NCI-H748 treated with DMSO at 0.1 percent for 48 hours (cell line): ENCODE data around the gene TP63.
A peak's percentile ranks its signal among the peaks of the same experiment; 100 is the strongest.
"Not testable (repeated sequence)": the region's sequence is repeated elsewhere in the genome, so short reads cannot be mapped to it uniquely, and the experiment has no call there.

Experiments used
- DNase-seq: peaks from one replicate; lab custom pipeline; 2025; lab: John Stamatoyannopoulos, UW

Gene TP63

DNA sequence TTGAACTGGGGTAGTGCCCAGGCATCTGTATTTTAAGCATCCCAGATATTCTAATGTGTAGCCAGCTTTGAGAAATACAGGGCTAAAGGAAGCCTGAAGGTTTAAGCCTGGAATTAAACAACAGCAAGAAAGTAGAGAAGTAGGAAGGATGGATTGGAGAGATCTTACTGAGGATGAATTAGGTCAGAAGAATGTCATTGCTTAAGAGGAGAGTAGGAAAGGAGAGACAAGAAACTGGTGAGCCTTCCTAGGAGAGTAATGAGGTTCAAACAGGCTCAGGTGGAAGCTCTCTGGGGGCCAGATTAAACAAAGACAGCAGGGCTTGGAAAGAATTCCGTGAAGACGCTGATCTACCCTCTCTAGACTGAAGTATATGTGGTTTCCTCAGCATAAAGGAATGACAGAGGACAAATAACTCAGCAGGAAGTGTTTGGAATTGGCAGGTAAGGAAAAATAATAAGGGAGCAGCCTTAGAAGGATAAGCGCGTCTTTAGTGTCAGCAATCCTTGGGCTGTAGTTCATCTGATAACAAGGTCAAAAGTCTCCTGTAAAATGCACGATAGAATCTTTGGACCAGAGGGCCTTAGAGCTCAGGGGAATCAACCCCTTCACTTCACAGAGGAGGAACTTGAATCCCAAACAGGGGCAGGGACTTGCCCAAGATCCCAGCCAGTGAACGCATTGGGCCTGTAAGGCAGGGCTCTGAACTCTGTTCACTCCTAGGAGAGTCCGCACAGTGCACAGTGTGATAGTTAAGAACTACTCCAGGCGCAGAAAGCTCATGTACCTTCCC is 90.9 kb downstream of the TP63 start:
- no peak for DNase-seq

DNA sequence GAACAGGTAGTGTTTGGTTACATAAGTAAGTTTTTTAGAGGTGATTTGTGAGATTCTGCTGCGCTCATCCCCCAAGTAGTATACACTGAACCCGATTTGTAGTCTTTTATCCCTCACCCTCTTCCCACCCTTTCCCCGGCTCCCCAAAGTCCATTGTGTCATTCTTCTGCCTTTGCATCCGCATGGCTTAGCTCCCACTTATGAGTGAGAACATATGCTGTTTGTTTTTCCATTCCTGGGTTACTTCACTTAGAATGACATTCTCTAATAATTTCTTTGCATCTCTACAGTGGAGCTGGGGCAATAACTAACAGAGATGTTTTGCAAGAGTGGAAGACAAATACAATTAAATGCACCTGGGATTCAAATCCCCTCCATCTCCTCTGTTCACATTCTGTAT is 93.2 kb downstream of the TP63 start:
- peak; percentile 6 for DNase-seq

DNA sequence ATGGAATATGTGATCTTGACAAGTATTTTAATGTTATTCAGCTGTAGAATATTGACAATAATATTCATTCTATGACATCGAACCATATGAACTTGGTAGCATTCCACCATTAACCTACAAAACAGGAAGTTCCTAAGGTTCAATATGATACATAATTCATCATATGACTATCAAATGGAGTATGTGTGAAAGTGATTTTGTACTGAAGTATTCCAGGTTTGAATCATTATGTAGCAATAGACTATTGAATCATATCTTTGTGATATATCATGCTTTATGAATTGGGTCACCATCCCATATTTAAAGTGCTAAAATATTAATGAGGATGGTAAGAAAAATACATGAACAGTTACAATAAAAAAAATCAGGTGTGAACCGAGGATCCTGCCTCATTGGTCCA is 95.1 kb downstream of the TP63 start:
- DNase-seq = no peak

DNA sequence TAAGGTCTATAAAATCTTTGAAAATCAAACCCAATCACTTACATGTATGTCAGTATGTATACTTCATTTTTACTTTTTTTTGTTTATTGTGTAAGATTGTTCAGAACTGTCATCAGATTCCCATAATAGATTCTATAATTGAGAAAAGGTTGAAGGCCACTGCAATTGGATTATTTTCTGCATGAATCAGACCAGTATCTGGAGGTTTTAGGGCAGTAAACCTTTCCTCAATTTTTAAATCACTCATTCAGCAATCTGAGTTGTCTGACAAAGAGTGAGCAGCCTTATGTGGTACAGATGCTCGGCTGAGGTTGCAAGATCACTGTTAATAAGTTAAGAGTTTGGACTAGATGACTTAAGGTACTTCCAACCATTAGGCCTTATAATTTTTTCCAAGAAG is 96.0 kb downstream of the TP63 start:
- no peak for DNase-seq

DNA sequence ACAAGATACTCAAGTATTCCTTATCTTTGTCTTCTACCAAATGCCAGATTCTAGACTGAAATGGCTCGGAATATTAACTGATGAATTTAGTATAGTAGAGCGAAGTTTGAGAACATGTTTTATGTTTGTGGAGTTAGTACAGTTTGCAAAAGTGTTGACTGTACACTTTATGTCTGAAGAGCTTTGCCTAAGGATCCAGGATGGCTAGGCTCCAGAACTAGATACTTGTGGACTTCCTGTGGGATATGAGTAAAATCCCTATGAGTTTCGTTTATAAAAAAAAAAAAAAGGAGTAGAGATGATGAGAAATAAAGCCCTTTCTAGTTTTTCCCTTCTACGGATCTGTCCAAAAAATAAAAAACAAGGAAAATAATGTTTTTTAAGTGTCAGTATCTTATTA is 96.7 kb downstream of the TP63 start:
- no peak for DNase-seq

DNA sequence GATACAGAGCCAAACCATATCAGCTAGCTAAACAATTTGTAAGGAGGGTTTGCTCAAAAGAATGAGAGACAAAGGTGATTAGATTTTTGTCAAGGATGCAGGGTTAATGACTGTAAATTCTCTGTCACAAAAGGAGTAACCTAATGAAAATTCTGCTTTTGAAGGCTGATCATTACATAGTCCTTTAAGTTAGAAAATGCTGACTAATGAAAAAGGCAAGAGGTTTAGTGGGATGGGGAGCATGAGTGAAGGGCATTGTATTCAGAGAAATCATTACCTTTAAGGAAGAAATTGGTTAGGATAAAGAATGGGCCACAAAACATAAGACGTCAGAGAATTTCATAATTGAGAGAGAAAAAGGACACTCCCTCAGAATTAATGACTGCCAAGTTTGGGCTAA is 97.7 kb downstream of the TP63 start:
- DNase-seq = no peak

DNA sequence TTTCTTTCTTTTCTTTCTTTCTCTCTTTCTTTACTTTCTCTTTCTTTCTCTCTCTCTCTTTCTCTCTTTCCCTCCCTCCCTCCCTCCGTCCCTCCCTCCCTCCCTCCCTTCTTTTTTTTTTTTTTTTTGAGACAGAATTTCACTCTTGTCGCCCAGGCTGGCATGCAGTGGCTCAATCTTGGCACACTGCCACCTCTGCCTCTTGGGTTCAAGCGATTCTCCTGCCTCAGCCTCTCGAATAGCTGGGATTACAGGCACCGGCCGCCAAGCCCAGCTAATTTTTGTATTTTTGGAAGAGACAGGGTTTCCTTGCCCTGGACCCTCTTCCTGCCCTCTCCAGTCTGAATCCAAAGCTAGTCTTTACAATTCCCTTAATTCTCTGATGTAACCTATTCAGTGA is 102.9 kb downstream of the TP63 start:
- DNase-seq = no peak

DNA sequence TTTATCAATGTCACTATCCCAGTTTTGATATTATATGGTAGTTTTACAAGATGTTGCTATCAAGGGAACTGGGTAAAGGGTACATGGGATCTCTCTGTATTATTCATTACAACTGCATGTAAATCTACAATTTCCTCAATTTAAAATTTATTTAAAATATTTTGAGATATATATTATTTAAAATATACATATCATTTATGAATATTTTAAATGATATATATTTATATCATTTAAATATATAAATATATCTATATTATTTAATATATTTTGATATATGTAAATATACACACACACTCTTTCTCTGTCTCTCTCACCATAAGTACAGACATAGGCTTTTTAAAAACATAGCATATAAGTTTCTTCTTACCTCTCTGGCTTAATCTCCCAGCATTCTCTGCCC is 104.7 kb downstream of the TP63 start:
- no peak for DNase-seq

DNA sequence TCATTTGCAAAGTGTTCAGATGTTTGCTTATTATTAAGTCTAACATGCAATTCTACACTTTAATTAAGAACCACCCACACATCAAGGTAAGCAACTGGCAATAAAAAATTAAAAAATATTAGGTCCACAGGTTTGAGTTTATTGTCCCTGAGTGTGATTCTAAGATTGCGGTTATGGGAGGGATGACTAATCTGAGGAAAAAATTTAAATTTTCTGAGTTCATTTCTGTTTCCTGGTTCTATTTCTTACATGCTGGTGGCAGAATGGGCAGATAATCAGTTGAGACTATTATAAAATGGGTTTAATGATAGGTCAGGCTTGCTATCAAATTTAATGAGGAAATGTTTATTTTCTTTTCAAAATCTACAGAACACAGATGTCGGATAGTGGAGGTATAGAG is 105.9 kb downstream of the TP63 start:
- no peak for DNase-seq

DNA sequence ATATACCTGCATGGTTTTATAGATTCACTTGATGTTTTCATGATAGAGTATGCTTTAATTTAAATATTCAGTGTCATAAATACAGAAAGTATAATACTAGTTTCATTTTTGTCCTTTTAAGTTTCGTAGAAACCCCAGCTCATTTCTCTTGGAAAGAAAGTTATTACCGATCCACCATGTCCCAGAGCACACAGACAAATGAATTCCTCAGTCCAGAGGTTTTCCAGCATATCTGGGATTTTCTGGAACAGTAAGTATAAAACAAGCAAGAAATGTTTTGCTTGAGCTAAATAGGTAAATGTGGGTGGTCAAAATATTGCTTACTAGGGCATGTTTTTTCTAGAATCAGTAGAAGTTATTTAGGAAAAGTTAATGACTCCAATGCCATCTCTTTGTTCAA is 106.4 kb downstream of the TP63 start:
- DNase-seq = no peak

DNA sequence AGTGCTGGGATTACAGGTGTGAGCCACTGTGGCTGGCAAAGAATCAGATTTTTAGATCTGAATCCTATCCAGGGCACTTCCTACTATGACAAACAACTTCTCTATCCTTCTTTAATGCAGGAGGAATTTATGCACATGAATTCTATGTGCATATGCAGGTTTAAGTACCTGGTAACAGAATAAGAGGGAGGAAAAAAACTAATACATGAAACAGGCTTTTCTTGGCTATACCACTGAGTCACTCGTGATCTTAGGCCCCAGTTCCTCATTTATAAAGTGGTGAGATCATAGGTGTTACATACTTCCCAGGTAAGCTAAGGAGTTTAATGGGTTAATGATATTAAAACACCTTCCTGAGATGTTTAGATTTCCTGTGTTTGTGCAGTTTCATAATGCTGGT is 108.2 kb downstream of the TP63 start:
- no peak for DNase-seq

DNA sequence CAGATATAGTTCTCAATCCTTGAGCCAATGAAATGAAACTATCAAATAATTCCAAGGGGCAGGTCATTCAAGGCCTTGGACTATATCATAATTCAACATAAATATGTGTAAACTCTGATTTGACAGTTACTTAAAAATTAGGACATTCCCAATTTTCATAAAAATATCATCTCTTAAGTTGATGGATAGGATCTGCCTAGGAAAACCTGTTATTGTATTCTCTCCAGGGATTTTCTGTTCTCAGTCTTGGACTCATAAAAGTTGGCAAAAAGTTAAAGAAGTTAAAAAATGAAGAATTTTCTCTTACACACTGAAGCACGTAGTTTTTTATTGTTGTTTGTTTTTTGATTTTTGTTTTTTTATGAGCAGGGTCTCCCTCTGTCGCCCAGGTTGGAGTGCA is 109.0 kb downstream of the TP63 start:
- DNase-seq = no peak

DNA sequence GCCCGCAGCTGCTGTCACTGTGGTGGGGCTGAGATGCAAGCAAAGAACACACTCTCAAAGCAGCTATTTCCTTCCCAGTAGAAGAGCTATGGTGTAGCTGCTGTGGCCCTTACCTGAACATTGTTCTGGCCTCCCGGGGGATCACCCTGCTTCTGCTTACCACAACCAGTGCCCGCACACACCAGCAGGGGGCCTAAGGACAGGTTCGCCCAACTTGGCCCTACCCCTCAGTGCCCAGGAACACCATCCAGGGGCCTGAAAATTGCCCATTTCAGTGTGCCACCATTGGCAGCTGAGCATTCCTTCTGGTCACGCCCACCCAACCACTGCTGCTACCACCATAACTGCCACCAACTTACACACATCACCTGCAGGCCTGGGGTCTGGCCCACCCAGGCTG is 113.0 kb downstream of the TP63 start:
- no peak for DNase-seq

DNA sequence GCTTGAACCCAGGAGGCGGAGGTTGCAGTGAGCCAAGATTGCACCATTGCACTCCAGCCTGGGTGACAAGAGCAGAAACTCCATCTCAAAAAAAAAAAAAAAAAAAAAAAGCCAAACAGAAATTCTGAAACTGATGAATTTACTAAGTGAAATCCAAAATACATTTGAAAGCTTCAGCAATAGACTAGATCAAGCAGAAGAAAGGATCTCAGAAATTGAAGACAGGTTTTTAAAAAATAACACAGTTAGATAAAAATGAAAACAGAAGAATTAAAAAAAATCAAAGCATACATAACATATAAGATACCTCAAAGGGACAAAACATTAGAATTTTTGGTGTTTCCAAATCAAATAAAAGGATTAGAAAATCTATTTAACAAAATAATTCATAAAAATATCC is 114.4 kb downstream of the TP63 start:
- no peak for DNase-seq

DNA sequence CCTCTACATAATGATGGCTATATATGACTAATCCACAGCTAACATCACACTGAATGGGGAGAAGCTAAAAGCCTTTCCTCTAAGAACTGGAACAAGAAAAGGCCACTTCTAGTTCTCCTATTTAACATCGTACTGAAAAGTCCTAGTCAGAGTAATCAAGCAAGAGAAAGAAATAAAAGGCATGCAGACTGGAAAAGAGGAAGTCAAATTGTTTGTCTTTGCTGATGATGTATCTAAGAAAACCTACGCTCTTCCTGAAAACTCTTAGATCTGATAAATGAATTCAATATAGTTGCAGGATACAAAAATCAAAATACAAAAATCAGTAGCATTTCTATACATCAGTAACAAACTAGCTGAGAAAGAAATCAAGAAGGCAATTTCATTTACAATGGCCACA is 116.9 kb downstream of the TP63 start:
- no peak for DNase-seq

DNA sequence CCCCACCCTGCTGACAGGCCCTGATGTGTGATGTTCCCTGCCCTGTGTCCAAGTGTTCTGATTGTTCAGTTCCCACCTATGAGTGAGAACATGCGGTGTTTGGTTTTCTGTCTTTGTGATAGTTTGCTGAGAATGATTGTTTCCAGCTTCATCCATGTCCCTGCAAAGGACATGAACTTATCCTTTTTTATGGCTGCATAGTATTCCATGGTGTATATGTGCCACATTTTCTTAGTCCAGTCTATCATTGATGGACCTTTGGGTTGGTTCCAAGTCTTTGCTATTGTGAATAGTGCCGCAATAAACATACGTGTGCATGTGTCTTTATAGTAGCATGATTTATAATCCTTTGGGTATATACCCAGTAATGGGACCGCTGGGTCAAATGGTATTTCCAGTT is 119.8 kb downstream of the TP63 start:
- not testable (repeated sequence) for DNase-seq

DNA sequence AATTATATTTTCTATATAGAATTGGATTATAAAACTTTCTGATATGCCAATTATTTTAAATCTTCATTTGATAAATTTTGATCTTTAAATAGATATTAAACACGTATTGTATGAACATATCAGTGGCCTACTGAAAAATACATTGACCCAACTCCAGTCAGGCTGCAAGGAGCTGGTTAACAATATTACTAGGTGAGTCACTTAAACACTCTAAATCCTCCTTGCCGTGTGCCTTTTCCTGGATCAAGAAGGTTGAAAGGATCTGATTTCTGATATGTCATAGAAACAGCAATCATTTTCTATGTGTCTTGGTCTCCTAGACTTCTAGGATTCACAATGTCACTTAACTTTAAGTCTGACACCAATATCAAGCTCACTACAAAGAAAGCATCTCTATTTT is 123.2 kb downstream of the TP63 start:
- DNase-seq = no peak

DNA sequence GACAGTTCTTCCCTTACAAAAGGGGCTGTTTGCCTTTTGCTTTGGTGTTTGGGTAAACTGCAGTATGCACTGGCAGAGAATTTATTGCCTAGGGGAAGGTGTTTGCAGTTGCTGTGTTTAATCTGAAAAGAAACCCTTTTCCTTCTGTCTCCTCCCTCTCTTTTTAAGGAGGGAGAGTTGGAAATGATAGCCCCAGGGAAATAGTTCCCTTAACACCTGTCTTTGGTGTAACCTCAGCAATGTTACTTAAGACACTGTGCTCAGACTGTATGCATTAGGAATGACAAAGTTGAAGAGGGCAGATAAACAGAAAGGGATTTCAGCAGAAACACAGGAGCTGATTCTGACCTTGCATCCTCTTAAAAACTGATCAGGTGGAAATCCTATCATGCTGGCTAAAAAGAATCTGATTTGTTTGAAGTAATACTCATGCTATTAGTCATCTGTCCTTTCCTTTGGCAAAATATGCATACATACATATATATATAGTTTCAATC is 125.4 kb downstream of the TP63 start:
- DNase-seq = no peak

DNA sequence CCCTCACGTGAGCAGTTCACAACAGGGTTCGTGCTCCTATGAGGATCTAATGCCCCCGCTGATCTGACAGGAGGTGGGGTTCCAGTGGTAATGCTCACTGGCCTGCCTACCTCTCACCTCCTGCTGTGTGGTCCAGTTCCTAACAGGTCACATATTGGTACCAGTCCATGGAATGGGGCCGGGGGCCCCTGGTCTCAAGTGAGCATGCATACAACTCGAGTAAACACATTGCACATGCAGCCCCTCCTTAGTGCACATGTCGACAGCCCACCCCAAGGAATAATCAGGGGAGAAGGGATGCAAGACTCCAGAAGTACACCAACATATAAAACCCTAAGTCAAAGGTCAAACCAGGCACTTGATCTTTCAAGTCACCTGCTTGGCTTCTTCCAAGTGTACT is 127.0 kb downstream of the TP63 start:
- DNase-seq = no peak

DNA sequence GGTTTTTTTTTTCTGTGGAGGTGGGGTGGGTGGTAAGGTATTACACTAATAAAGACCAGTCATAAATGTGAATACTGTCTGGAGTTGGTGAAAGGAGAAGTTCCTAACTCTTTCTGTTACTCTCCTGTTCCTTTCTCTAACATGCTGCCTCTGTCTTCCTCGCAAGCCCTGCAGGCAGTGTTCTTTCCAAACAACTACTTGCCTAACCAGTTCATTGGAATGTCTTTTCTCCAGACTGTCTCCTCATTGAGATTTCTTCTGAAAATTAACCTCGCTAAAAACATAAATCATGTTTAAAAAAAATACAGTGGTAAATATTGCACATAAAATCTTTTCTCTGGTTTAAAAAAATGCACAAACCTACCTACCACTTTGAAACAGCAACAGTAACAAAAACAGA is 135.2 kb downstream of the TP63 start:
- DNase-seq = no peak

DNA sequence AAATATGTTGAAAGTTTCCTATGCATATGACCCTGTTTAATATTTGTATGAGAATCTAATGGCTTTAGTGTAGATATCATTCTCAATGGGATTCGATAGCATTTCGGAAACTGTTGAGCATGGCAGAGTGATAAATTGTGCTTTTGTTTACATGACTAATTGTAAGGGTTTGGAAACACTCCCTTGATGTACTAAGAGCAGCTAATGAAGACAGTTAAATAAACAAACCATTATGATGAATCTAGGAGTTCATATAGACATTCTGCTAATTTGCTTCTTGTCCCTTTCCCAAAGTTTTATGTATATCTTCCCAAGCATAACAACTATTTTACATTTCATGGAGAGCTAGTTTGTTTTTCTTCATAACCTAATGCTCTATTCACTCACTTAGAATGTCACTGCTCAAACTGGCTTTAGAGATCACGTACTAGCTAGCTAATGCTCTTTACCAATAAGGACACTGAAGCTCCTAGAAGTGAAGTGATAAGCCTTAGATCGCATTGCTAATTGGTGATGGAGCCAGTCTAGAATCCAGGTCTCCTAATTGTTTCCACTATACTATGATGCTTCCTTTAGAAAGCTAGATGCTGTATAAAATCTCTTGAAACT is 140.8 kb downstream of the TP63 start:
- DNase-seq = no peak

DNA sequence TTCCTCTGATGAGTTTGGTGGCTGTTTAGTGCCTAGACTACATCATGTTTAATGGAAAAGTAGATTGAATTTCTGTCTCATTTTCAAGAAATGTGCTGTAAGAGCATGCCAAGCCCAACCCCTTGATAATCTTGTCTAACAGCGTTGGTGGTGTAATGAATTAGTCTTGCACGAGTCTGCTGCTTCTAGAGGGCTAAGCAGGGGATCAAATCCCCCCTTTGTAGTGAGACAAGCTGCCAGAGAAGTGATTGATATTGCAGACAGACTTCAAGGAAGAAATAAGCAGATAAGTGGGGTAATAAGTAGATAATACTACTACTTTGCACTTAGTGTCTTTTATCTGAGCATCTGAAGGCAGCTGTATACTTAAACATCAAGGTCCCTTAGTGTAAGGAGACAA is 141.4 kb downstream of the TP63 start:
- no peak for DNase-seq

DNA sequence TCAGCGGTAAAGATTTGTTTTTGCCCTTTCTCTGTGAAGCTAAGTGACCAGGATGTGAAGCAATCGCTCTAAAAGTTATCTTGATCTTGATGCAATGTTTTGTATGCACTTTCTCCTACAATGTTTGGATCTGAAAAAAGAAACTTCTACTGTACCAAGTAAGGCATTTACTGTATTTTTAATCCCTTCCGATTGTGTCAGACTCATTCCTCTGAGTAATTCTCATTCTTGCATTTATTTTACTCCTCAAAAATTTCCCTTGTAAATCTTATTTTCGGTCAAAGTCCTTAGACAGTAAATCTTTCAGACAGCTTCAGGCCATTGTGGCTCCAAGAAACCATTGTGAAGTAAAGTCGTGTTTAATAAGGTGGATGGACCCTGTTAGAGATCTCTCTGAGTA is 141.9 kb downstream of the TP63 start:
- no peak for DNase-seq
